HepG2 (cell line): ENCODE measurements around the gene LYRM4. TPM values are rescaled to one million over a fixed set of nuclear protein-coding genes. Genes with fewer than 3 reads are reported as not detected.

Experiments used
- ATAC-seq: fragments of 200-7000 bp; cut with Tn5 transposase; 3 replicates; pipeline ENCODE4 v1.9.1; 2020; ENCODE audit warnings: mild to moderate bottlenecking, moderate library complexity
- BruUV-seq: library from RNA; stranded (reverse); fragments of 400-500 nt; replicated peaks from 2 replicates; lab custom pipeline; 2021; lab: Mats Ljungman, UMichigan
- CTCF ChIA-PET: fragments of 300-600 bp; formaldehyde crosslinking; extraction: SDS; loops from one replicate; lab custom pipeline; 2021; ENCODE audit warnings: low total read pairs, inconsistent platforms, low intra/inter-chr PET ratio; lab: Yijun Ruan, JAX
- POLR2A ChIA-PET: fragments of 350-600 bp; sonication (Branson Sonifier 250); formaldehyde crosslinking; loops from one replicate; lab custom pipeline; 2020; ENCODE audit warnings: antibody characterized with exemption, inconsistent platforms; lab: Yijun Ruan, JAX
- DNase-seq: peaks from one replicate; pipeline ENCODE4 v3.0.0-alpha.2; 2015; ENCODE audit warnings: low spot score
- FAIRE-seq: peaks from 3 replicates; lab custom pipeline; 2011; peaks lifted over from hg19 to GRCh38; lab: Jason Lieb, UNC
- H2AFZ ChIP-seq: one replicate; pipeline ENCODE4 v1.6.1; 2011; ENCODE audit warnings: low read length, inconsistent platforms
- H3K27ac ChIP-seq: fragments of 300-600 bp; 3 replicates; pipeline ENCODE4 v1.8.0; 2011; ENCODE audit warnings: mixed run types, mild to moderate bottlenecking, mixed read lengths, low read length, inconsistent platforms; ENCODE audit not compliant: insufficient read depth; ENCODE audit errors: extremely low read length
- H3K27me3 ChIP-seq, 2 experiments: fragments of 200-600 bp in 1 of 2; 2 replicates in 1 of 2; 3 replicates in 1 of 2; pipeline versions ENCODE4 v1.6.0 to v1.8.0; 2011; ENCODE audit warnings: low read length in 2 of 2, mild to moderate bottlenecking in 2 of 2, moderate library complexity in 2 of 2, inconsistent platforms in 1 of 2; ENCODE audit not compliant: insufficient read depth in 2 of 2, control insufficient read depth in 1 of 2
- H3K36me3 ChIP-seq, 2 experiments: fragments of 200-600 bp in 1 of 2; replicated peaks in 1 of 2; 2 replicates in 1 of 2; 3 replicates in 1 of 2; pipeline versions ENCODE4 v1.5.1 to v1.8.0; 2011; ENCODE audit warnings: low read length in 2 of 2, inconsistent platforms in 1 of 2; ENCODE audit not compliant: insufficient read depth in 2 of 2, control insufficient read depth in 1 of 2
- H3K4me1 ChIP-seq: 2 replicates; pipeline ENCODE4 v1.5.1; 2012; ENCODE audit warnings: low read length, inconsistent platforms; ENCODE audit not compliant: insufficient read depth
- H3K4me2 ChIP-seq: 2 replicates; pipeline ENCODE4 v1.6.0; 2011; ENCODE audit warnings: low read depth, low read length, inconsistent platforms
- H3K4me3 ChIP-seq, 3 experiments: fragments of 200-600 bp in 1 of 3; sonication (generic), shearing (Covaris generic) in 1 of 3; replicated peaks in 1 of 3; 2 replicates each; pipeline ENCODE4 v1.5.1; 2011 to 2016; ENCODE audit warnings: low read length in 3 of 3, inconsistent platforms in 2 of 3, low read depth in 2 of 3, mild to moderate bottlenecking in 2 of 3, control low read depth in 1 of 3, mixed read lengths in 1 of 3; ENCODE audit not compliant: insufficient read depth in 1 of 3
- H3K79me2 ChIP-seq: one replicate; pipeline ENCODE4 v1.6.1; 2011; ENCODE audit warnings: low read length, inconsistent platforms; ENCODE audit not compliant: insufficient read depth
- H3K9ac ChIP-seq: 2 replicates; pipeline ENCODE4 v1.6.0; 2011; ENCODE audit warnings: mild to moderate bottlenecking, low read depth, low read length, inconsistent platforms; ENCODE audit not compliant: insufficient read depth
- H3K9me3 ChIP-seq: 2 replicates; pipeline ENCODE4 v1.5.1; 2012; ENCODE audit warnings: mild to moderate bottlenecking, low read length
- H4K20me1 ChIP-seq: 2 replicates; pipeline ENCODE4 v1.6.0; 2011; ENCODE audit warnings: inconsistent platforms, mild to moderate bottlenecking, low read length, moderate library complexity; ENCODE audit not compliant: insufficient read depth
- ADNP ChIP-seq: sonication (generic); formaldehyde crosslinking; IDR thresholded peaks from 2 replicates; pipeline ENCODE4 v1.4.0; 2020; ENCODE audit warnings: missing genetic modification reagents
- HDAC2 ChIP-seq: sonication (generic); formaldehyde crosslinking; IDR thresholded peaks from 2 replicates; pipeline ENCODE4 v1.4.0; 2020; ENCODE audit warnings: missing genetic modification reagents
- MIER2 ChIP-seq: IDR thresholded peaks from 2 replicates; pipeline ENCODE4 v1.6.1; 2016; ENCODE audit warnings: missing biosample characterization, missing genetic modification reagents
- NFATC3 ChIP-seq: sonication (generic); formaldehyde crosslinking; IDR thresholded peaks from 2 replicates; pipeline ENCODE4 v1.5.1; 2020; ENCODE audit warnings: mild to moderate bottlenecking, missing genetic modification reagents
- NR3C1 ChIP-seq: sonication (generic); formaldehyde crosslinking; IDR thresholded peaks from 2 replicates; pipeline ENCODE4 v1.4.0; 2020; ENCODE audit warnings: missing genetic modification reagents
- REXO4 ChIP-seq: sonication (generic); formaldehyde crosslinking; IDR thresholded peaks from 2 replicates; pipeline ENCODE4 v1.8.0; 2022; ENCODE audit warnings: missing genetic modification reagents, mild to moderate bottlenecking, borderline replicate concordance
- SRSF1 ChIP-seq: fragments of 200-400 bp; formaldehyde crosslinking; optimal IDR thresholded peaks from 2 replicates; pipeline ENCODE3; 2017; ENCODE audit warnings: mild to moderate bottlenecking, low read depth, low read length, moderate library complexity
- ZNF331 ChIP-seq: sonication (generic); formaldehyde crosslinking; IDR thresholded peaks from 2 replicates; pipeline ENCODE4 v1.4.0; 2020; ENCODE audit warnings: missing genetic modification reagents
- WGBS: methylation state at CpG from one replicate; pipeline ENCODE4 v1.1.6; 2017; ENCODE audit warnings: low lambda C conversion rate; 5-methylcytosine and 5-hydroxymethylcytosine counted together
- in situ Hi-C: cut with HindIII; loops from 2 replicates; pipeline ENCODE4 v1.10.0; 2017; ENCODE audit warnings: low pct_unique_long_range_greater_than_20kb; ENCODE audit not compliant: extremely low pct_ligation_motif_present
- intact Hi-C: fragments of 100-400 bp; cut with micrococcal nuclease; formaldehyde crosslinking; loops from one replicate; pipeline ENCODE4 v1.10.0; 2022; ENCODE audit not compliant: unreplicated experiment
- polyA plus RNA-seq, 8 experiments: library from polyadenylated mRNA; depleted of rRNA in 3 of 8; stranded (reverse) in 7 of 8; unstranded in 1 of 8; fragments of >200 nt; fragmentation: Illumina TruSeq in 4 of 8; extraction: Trizol in 4 of 8; gene quantifications; 2 replicates each; pipeline versions ENCODE4 v1.2.1 to v1.2.3, GENCODE V29; 2011 to 2016; ENCODE audit warnings: low read depth in 4 of 8, missing spikeins in 1 of 8, mixed read lengths in 1 of 8; ENCODE audit not compliant: insufficient read depth in 1 of 8
- total RNA-seq, 5 experiments: library from RNA; depleted of rRNA; stranded (reverse); fragments of >200 nt; fragmentation: Illumina TruSeq; extraction: Trizol; gene quantifications; 2 replicates each; pipeline ENCODE4 v1.2.3, GENCODE V29; 2016; ENCODE audit warnings: low read depth in 1 of 5
- TF ChIP-seq, protein P1 (sequence below): sonication (generic); formaldehyde crosslinking; IDR thresholded peaks from 2 replicates; pipeline ENCODE4 v1.5.0; 2020; ENCODE audit warnings: mild to moderate bottlenecking, low read depth, missing genetic modification reagents, borderline replicate concordance
- TF ChIP-seq, protein P2 (sequence below): sonication (generic); formaldehyde crosslinking; IDR thresholded peaks from 2 replicates; pipeline ENCODE4 v1.4.0; 2020; ENCODE audit warnings: missing genetic modification reagents, borderline replicate concordance
- TF ChIP-seq, protein P3 (sequence below): sonication (generic); formaldehyde crosslinking; IDR thresholded peaks from 2 replicates; pipeline ENCODE4 v1.9.0; 2022; ENCODE audit warnings: missing genetic modification reagents, mild to moderate bottlenecking, borderline replicate concordance
- TF ChIP-seq, protein P4 (sequence below): sonication (generic); formaldehyde crosslinking; IDR thresholded peaks from 2 replicates; pipeline ENCODE4 v1.4.0; 2020; ENCODE audit warnings: missing genetic modification reagents

LYRM4 gene
- total and polyA plus RNA-seq, 2 of the 13 experiments (the other 11 are each of a cell fraction or from before 2014, with no cell fraction given) = 64.6 to 67.5 TPM

DNA sequence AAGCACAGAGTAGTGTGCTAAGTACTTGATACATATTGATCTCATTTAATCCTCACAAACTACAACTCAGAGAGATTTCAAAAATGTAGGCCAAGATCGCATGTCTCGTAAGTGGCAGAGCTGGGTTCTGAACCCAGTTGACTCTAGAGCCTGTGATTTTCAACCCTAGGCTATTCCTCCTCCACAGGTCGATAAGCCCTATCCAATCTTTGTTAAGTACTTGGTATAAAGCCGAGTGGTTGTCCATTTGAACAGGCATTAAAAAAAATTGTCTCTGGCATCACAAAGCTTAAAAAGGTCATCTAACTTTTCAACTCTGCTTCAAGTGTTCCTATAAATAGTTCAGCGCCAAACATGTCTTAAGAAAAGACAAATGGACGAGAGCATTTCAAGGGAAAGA lies 37.4 kb downstream of the LYRM4 start:
- no peak for DNase-seq
- Histone ChIP-seq H3K4me1 (no peaks in the 10 kb centered on the region), H3K4me2 (no peak overlapping the region), H3K4me3 (no peak overlapping the region), H3K27me3 (no peaks in the 10 kb centered on the region), H2AFZ (no peak overlapping the region), H3K9ac (no peak overlapping the region), H3K79me2 (peaks cover 3% of the 10 kb centered on the region), H3K27ac (no peak overlapping the region), H3K9me3 (no peaks in the 10 kb centered on the region), H3K36me3 (peaks cover 3 to 17% of the 10 kb centered on the region in 2 experiments; a peak in 2 of 5 replicates), H4K20me1 (no peaks in the 10 kb centered on the region)
- ChIA-PET POLR2A (no interaction called here), CTCF (no interaction called here)
- BruUV-seq = no TSS peak
- intact Hi-C loops (no loop called here), in situ Hi-C loops (no loop called here)
- no peak for ATAC-seq
- WGBS = 97% methylated on average over 6 of the region's 6 CpGs
- no peak for TF ChIP-seq HDAC2
- TF ChIP-seq SRSF1 = no peak
- TF ChIP-seq, protein P1, sequence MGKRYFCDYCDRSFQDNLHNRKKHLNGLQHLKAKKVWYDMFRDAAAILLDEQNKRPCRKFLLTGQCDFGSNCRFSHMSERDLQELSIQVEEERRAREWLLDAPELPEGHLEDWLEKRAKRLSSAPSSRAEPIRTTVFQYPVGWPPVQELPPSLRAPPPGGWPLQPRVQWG = no peak
- no peak for FAIRE-seq

DNA sequence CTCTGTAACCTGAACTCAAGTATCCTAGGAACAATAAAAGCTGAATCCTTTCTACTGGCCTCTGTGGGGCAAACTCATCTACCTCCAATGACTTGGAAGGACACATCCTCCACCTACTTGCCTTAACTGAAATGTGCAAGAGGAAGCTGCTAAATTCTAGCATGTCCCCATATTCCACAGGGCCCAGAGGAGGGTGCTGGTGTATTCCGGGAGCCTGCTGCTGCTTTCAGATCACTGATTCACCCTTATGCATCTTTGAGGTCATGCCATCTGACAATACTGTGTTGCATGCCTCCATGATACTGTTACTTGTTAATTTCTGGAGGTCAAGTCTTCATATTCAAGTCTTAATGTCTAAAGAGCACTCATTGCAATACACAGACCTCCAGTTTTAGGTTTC lies 40.3 kb downstream of the LYRM4 start:
- FAIRE-seq = no peak
- in situ Hi-C loops = no loop called here
- POLR2A ChIA-PET = no interaction called here
- TF ChIP-seq, protein P2, sequence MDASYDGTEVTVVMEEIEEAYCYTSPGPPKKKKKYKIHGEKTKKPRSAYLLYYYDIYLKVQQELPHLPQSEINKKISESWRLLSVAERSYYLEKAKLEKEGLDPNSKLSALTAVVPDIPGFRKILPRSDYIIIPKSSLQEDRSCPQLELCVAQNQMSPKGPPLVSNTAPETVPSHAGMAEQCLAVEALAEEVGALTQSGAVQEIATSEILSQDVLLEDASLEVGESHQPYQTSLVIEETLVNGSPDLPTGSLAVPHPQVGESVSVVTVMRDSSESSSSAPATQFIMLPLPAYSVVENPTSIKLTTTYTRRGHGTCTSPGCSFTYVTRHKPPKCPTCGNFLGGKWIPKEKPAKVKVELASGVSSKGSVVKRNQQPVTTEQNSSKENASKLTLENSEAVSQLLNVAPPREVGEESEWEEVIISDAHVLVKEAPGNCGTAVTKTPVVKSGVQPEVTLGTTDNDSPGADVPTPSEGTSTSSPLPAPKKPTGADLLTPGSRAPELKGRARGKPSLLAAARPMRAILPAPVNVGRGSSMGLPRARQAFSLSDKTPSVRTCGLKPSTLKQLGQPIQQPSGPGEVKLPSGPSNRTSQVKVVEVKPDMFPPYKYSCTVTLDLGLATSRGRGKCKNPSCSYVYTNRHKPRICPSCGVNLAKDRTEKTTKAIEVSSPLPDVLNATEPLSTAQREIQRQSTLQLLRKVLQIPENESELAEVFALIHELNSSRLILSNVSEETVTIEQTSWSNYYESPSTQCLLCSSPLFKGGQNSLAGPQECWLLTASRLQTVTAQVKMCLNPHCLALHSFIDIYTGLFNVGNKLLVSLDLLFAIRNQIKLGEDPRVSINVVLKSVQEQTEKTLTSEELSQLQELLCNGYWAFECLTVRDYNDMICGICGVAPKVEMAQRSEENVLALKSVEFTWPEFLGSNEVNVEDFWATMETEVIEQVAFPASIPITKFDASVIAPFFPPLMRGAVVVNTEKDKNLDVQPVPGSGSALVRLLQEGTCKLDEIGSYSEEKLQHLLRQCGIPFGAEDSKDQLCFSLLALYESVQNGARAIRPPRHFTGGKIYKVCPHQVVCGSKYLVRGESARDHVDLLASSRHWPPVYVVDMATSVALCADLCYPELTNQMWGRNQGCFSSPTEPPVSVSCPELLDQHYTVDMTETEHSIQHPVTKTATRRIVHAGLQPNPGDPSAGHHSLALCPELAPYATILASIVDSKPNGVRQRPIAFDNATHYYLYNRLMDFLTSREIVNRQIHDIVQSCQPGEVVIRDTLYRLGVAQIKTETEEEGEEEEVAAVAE (CRISPR knock-in tag) = no peak
- no peak for TF ChIP-seq MIER2 (CRISPR knock-in tag)
- TF ChIP-seq, protein P3, sequence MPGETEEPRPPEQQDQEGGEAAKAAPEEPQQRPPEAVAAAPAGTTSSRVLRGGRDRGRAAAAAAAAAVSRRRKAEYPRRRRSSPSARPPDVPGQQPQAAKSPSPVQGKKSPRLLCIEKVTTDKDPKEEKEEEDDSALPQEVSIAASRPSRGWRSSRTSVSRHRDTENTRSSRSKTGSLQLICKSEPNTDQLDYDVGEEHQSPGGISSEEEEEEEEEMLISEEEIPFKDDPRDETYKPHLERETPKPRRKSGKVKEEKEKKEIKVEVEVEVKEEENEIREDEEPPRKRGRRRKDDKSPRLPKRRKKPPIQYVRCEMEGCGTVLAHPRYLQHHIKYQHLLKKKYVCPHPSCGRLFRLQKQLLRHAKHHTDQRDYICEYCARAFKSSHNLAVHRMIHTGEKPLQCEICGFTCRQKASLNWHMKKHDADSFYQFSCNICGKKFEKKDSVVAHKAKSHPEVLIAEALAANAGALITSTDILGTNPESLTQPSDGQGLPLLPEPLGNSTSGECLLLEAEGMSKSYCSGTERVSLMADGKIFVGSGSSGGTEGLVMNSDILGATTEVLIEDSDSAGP (CRISPR knock-in tag) = no peak
- TF ChIP-seq NFATC3 (CRISPR knock-in tag) = no peak
- no peak for TF ChIP-seq ADNP
- TF ChIP-seq, protein P4, sequence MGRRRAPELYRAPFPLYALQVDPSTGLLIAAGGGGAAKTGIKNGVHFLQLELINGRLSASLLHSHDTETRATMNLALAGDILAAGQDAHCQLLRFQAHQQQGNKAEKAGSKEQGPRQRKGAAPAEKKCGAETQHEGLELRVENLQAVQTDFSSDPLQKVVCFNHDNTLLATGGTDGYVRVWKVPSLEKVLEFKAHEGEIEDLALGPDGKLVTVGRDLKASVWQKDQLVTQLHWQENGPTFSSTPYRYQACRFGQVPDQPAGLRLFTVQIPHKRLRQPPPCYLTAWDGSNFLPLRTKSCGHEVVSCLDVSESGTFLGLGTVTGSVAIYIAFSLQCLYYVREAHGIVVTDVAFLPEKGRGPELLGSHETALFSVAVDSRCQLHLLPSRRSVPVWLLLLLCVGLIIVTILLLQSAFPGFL (CRISPR knock-in tag) = no peak
- TF ChIP-seq NR3C1 = no peak
- no peak for TF ChIP-seq ZNF331
- TF ChIP-seq REXO4 (CRISPR knock-in tag) = no peak

More for the DNA sequence above, 40.3 kb downstream of the LYRM4 start:
- H3K36me3 ChIP-seq = peaks cover 6 to 24% of the 10 kb centered on the region in 2 experiments; a peak in 4 of 5 replicates
- H3K4me1 ChIP-seq = no peaks in the 10 kb centered on the region
- 100% methylated on average over 1 of the region's 1 CpG for WGBS
- no peaks in the 10 kb centered on the region for H3K9me3 ChIP-seq
- no TSS peak for BruUV-seq
- H3K79me2 ChIP-seq = no peaks in the 10 kb centered on the region
- no peak overlapping the region for H3K27ac ChIP-seq
- H4K20me1 ChIP-seq = no peaks in the 10 kb centered on the region
- DNase-seq (no peak), ATAC-seq (no peak)
- no peak overlapping the region for H3K9ac ChIP-seq
- intact Hi-C loops = no loop called here
- CTCF ChIA-PET = no interaction called here
- no peak overlapping the region for H3K4me2 ChIP-seq
- no peak overlapping the region for H2AFZ ChIP-seq
- H3K27me3 ChIP-seq = no peaks in the 10 kb centered on the region
- no peak overlapping the region for H3K4me3 ChIP-seq
